Endometrial microvascular endothelial cells (primary cell): Measurements from ENCODE around the gene CLCN2. TPM values are rescaled to one million over a fixed set of nuclear protein-coding genes. Genes with fewer than 3 reads are reported as not detected.

Experiments used
- in situ Hi-C: cut with HindIII; loops from 2 replicates; pipeline ENCODE4 v1.10.0; 2017; ENCODE audit warnings: low sequenced_read_pairs, low pct_unique_long_range_greater_than_20kb; ENCODE audit errors: inconsistent ontology term
- total RNA-seq: library from RNA; depleted of rRNA; stranded (reverse); fragments of >200 nt; gene quantifications from one replicate; pipeline ENCODE4 v1.2.3, GENCODE V29; 2015; ENCODE audit errors: inconsistent ontology term

Gene CLCN2
- total RNA-seq, 1 donor from 2014 or later = 3.4 TPM

DNA sequence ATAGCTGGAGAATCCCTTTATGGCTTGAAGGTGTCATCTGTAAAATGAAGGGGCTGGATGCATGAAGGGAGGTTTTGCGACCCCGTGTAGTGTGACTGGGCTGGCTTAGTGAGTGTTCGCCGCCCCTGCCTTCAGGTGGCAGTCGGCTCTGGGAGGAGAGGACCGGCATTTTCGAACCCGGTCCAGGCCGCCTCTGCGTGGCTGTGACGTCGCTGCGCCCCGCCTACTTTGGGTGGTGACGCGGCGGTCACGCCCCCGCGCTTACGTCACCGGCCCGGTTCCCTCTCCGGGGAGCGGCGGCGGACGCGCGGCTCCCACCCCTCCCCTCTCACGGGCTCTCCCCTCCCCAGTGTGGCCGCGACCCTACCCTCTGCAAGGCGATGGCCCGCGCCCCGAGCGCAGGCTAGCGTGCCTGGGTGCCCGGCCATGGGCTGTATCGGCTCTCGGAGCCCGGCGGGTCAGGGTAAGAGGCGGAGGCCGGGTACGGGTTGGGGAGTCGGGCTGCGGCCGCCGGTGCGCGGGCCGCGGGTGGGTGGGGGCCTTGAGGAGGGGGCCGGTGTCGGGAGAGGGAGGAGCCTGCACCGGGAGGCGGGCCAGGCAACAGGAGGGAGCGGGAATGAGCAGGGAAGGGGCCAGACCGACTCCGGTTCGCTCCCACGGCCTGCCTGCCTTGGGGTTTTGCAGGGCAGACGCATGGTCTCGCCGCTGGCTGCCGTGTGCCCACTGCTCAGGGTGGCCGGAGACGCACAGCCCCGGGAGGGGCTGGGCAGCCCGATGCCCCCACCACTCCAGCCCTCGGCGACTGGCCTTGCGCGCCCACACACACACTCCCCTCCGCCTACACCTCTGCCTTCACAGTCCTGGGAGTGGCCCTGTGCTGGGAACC, 25.5 kb downstream of the CLCN2 start:
- in situ Hi-C loops = no loop called here

DNA sequence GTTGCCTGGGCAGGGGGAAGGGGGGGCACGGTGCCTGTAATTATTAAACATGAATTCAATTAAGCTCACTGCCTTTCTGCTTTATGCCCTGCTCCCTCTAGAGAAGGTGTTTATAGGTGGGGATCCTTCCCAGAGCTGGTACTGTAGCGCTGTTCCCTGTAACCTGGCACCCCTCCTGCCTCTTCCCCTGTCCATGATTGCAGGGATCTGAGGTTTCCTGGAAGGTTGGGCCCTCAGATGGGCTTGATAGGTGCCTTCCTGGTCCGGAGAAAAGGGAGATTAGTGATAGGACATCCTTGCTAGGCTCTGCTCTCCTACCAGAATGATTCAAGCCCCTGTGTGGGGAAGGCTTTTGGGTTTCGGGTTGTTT, 26.1 kb downstream of the CLCN2 start:
- in situ Hi-C loops = no loop called here

- in situ Hi-C loops = no loop called here
These were observed 26.8 kb downstream of the CLCN2 start for GRCh38 chr3:184334470-184335158.

GRCh38 chr3:184333700-184334099, 27.7 kb downstream of the CLCN2 start:
- in situ Hi-C loops = no loop called here

DNA sequence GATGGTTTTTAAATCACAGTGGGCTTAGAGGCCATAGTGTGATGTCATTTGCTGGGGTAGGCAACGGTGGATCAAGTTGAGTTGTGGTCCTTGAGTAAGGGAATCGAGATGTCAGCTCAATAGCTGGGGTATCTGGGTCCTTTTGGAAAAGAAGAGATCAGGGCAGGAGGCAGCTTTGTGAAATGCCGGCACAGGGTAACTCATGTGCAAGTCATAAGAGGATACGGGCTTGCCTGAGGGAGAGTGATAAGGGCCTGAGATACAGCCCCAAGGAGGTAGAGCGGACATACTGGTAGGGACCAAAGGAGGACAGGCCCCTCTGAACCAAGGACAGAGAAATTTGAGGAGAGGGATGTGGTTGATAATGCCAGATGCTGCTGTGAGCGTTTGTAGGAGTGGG, 28.2 kb downstream of the CLCN2 start:
- in situ Hi-C loops = no loop called here

DNA sequence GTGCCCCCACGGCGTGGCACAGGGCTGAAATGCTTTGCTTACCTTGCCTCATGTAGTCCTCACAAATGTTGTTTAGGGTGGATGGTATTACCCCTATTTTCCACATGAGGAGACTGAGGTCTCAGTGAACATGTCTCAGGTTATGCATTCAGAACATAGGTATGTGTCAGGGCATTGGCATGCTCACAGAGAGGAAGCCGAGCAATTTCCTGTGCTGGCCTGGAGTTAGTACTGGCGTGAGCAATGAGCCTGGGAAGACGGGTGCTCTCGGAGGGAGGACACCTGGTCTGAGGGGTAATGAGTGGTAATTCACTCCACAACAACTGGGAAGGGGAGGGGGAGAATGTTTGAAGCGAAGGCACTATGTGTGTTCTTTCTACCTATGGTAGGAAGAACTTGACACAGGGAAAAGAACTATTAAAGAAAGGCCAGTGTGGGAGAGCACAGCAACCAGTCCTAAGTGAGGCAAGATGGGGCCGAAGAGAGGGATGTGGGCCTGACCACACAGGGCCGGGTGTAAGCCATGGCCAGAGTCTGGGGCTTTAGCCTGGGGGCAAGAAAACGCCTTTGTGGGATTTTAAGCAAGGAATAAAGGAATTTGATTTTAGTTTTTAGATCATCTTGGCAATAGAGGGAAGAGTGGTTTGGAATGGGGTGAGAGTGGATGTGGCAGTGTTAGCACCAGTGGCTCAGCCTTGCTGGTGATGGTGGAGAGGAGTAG, 28.9 kb downstream of the CLCN2 start:
- in situ Hi-C loops = no loop called here

- in situ Hi-C loops = no loop called here
These were observed 32.9 kb downstream of the CLCN2 start for GRCh38 chr3:184328516-184328915.

DNA sequence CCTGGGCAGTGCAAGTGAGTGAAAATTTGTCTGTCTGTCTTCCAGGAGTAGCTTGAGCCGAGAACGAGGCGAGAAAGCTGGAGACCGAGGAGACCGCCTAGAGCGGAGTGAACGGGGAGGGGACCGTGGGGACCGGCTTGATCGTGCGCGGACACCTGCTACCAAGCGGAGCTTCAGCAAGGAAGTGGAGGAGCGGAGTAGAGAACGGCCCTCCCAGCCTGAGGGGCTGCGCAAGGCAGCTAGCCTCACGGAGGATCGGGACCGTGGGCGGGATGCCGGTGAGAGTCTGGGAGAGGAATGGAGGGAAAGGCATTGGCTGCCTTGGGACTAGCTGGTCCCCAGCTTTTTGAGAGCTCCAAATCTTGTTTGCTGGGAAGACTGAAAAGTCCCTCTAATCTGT, 34.2 kb downstream of the CLCN2 start:
- in situ Hi-C loops = no loop called here

DNA sequence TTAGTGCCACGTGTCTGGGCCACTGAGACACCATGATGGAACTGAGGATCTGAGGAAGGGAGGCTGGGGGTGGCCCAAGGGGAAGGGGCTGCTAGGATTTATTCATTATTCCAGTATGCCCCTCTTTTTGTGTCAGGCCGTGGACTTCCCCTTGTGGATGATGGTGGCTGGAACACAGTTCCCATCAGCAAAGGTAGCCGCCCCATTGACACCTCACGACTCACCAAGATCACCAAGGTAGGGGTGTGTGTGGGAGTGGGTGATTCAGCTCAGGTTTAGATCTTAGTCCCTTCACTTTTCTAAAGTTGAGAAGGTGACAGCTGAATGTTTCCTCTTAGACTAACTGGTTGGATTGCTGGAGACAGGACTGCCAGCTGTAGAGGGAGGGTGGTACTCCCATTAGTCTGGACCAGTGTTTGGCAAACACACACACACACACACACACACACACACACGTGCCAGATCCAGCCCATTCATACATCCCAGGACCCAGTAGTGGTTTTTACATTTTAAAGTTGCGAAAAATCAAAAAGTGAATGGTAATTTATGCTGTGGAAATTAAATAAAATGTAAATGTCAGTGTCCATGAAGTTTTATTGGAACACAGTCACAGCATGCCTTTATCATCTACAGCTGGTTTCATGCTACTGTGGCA, 35.6 kb downstream of the CLCN2 start:
- in situ Hi-C loops = no loop called here

DNA sequence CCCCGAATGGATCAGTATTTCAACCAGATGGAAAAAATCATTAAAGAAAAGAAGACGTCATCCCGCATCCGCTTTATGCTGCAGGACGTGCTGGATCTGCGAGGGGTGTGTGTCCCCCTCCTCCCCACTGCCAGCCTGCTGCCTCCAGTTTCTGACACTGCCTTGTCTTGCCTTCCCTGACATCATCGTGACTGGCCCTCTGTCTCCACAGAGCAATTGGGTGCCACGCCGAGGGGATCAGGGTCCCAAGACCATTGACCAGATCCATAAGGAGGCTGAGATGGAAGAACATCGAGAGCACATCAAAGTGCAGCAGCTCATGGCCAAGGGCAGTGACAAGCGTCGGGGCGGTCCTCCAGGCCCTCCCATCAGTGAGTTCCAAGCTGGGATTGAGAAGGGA, 36.1 kb downstream of the CLCN2 start:
- in situ Hi-C loops = no loop called here

DNA sequence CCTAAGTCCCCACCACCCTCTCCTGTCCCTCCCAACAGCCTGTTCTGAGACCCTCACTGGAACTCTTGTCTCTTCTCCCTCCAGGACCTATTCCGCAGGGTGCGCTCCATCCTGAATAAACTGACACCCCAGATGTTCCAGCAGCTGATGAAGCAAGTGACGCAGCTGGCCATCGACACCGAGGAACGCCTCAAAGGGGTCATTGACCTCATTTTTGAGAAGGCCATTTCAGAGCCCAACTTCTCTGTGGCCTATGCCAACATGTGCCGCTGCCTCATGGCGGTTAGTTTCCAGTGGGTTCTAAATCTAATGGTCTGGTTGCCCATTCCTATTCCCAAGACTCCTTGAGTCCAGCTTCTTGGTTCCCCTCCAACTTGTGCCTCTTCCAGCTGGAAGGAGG, 37.7 kb downstream of the CLCN2 start:
- in situ Hi-C loops = no loop called here

GRCh38 chr3:184322731-184323487, 38.5 kb downstream of the CLCN2 start:
- in situ Hi-C loops = no loop called here

DNA sequence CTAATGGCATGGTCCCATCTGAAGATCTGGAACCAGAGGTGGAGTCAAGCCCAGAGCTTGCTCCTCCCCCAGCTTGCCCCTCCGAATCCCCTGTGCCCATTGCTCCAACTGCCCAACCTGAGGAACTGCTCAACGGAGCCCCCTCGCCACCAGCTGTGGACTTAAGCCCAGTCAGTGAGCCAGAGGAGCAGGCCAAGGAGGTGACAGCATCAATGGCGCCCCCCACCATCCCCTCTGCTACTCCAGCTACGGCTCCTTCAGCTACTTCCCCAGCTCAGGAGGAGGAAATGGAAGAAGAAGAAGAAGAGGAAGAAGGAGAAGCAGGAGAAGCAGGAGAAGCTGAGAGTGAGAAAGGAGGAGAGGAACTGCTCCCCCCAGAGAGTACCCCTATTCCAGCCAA, 39.7 kb downstream of the CLCN2 start:
- in situ Hi-C loops = no loop called here

DNA sequence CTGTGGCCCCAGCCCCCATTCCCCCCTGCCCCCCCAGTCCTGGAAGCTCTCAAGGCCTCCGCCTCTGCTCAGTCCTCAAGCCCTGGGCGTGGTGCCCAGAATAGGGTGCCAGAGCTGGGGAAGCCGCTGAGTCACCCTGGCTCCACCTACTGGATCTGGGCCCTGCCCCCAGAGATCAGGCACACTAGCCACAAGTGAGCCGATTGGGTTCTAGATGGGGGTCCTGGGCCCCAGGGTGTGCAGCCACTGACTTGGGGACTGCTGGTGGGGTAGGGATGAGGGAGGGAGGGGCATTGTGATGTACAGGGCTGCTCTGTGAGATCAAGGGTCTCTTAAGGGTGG, 41.3 kb downstream of the CLCN2 start:
- in situ Hi-C loops = no loop called here

DNA sequence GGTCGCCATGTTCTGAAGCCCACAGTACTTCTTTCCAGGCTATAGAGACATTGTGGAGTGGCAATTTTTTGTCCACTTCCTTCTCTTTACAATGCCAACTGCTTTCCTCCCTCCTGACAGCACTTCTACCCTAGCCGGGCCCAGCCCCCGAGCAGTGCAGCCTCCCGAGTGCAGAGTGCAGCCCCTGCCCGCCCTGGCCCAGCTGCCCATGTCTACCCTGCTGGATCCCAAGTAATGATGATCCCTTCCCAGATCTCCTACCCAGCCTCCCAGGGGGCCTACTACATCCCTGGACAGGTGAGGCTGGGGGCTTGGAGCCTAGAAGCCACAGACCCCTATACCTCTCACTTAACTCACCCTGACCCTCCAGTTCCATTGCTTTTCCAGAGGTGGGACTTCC, 44.2 kb downstream of the CLCN2 start:
- in situ Hi-C loops = no loop called here

DNA sequence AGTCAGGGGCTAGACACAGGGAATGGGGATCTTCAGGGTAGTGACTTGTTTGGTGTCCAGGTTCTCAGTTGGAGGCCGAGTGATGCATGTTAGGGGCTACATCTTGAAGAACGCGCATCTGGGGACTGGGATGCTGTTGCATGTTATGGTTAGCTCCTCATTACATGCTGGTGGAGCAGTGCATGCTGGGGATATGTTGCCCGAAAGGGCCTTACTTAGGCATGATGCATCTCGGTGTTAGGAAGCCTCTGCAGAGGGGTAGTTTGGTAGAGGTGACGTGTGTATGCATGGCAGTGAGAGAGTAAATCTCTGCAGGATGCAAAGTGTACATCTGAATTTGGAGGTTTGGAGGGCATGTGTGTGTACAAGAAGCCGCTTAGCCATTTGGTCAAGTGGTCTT, 44.6 kb downstream of the CLCN2 start:
- in situ Hi-C loops = no loop called here

- in situ Hi-C loops = no loop called here
These were observed 45.3 kb downstream of the CLCN2 start for GRCh38 chr3:184315871-184316661.

DNA sequence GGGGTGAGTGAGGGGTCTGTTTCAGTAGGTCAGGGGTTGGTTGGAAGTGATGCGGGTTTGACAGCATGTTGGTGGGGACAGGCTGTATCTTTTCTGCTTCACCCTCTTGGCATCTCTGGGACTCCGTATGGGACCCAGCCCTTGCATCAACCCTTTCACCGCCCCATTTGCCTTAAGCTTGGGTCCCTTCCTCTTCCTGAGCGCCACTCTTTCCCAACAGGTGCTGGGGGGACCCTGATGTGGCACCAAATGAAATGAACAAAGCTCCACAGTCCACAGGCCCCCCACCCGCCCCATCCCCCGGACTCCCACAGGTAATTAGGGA, 45.9 kb downstream of the CLCN2 start:
- in situ Hi-C loops = no loop called here
